K562 (cell line): ENCODE measurements around the gene ZNF48. TPM values are rescaled to one million over a fixed set of nuclear protein-coding genes. Genes with fewer than 3 reads are reported as not detected.

Experiments used
- ATAC-seq: fragments of 200-7000 bp; cut with Tn5 transposase; 3 replicates; pipeline ENCODE4 v1.9.1; 2020; ENCODE audit warnings: moderate library complexity
- BruUV-seq: library from RNA; stranded (reverse); fragments of 400-500 nt; replicated peaks from 2 replicates; lab custom pipeline; 2021; lab: Mats Ljungman, UMichigan
- CTCF ChIA-PET: fragments of 300-600 bp; formaldehyde crosslinking; extraction: SDS; loops from one replicate; lab custom pipeline; 2021; ENCODE audit warnings: low intra/inter-chr PET ratio; lab: Yijun Ruan, JAX
- POLR2A ChIA-PET: fragments of 300-600, 350-650 bp; sonication (Branson Sonifier 250); formaldehyde crosslinking; extraction: SDS; loops from one replicate; lab custom pipeline; 2021; ENCODE audit warnings: antibody characterized with exemption, inconsistent platforms; lab: Yijun Ruan, JAX
- DNase-seq, 4 experiments: peaks; one replicate each; pipeline versions ENCODE4 v3.0.0 to v3.0.0-alpha.2; 2011 to 2018; ENCODE audit warnings: low spot score in 3 of 4, mixed read lengths in 3 of 4; ENCODE audit errors: extremely low read depth in 1 of 4
- FAIRE-seq: peaks from 2 replicates; lab custom pipeline; 2011; peaks lifted over from hg19 to GRCh38; lab: Jason Lieb, UNC
- H2AFZ ChIP-seq: 2 replicates; pipeline ENCODE4 v1.6.0; 2011; ENCODE audit warnings: low read depth, low read length, control low read depth, inconsistent platforms
- H3K27ac ChIP-seq: fragments of 200-600 bp; 3 replicates; pipeline ENCODE4 v1.8.0; 2011; ENCODE audit warnings: low read depth, mild to moderate bottlenecking, control low read depth, inconsistent platforms, low read length, moderate library complexity, mixed read lengths; ENCODE audit errors: extremely low read depth
- H3K27me3 ChIP-seq, 2 experiments: fragments of 300-600 bp in 1 of 2; 2 replicates in 1 of 2; 3 replicates in 1 of 2; pipeline versions ENCODE4 v1.6.0 to v1.8.0; 2011; ENCODE audit warnings: inconsistent platforms in 2 of 2, low read length in 2 of 2, mild to moderate bottlenecking in 1 of 2, mixed read lengths in 1 of 2, moderate library complexity in 1 of 2; ENCODE audit not compliant: control insufficient read depth in 2 of 2, insufficient read depth in 2 of 2
- H3K36me3 ChIP-seq: fragments of 300-600 bp; 3 replicates; pipeline ENCODE4 v1.8.0; 2011; ENCODE audit warnings: mild to moderate bottlenecking, low read length, inconsistent platforms; ENCODE audit not compliant: control insufficient read depth, insufficient read depth
- H3K4me1 ChIP-seq, 2 experiments: fragments of 200-600 bp in 1 of 2; replicated peaks in 1 of 2; 2 replicates in 1 of 2; 3 replicates in 1 of 2; pipeline versions ENCODE4 v1.5.1 to v1.8.0; 2011; ENCODE audit warnings: inconsistent platforms in 2 of 2, low read length in 2 of 2, mild to moderate bottlenecking in 1 of 2, mixed read lengths in 1 of 2, moderate library complexity in 1 of 2; ENCODE audit not compliant: control insufficient read depth in 2 of 2, insufficient read depth in 2 of 2
- H3K4me2 ChIP-seq: 2 replicates; pipeline ENCODE4 v1.6.1; 2011; ENCODE audit warnings: low read length, control low read depth, inconsistent platforms, mixed read lengths; ENCODE audit not compliant: insufficient read depth
- H3K4me3 ChIP-seq: fragments of 200-600 bp; sonication (generic), shearing (Covaris generic); 2 replicates; pipeline ENCODE4 v1.5.1; 2016; ENCODE audit warnings: control low read depth, inconsistent platforms
- H3K79me2 ChIP-seq: fragments of 200-600 bp; 3 replicates; pipeline ENCODE4 v1.8.0; 2011; ENCODE audit warnings: low read length, inconsistent platforms; ENCODE audit not compliant: control insufficient read depth, insufficient read depth
- H3K9ac ChIP-seq, 2 experiments: 2 replicates each; pipeline versions ENCODE4 v1.6.0 to v1.6.1; 2011; ENCODE audit warnings: low read depth in 2 of 2, low read length in 2 of 2, control low read depth in 1 of 2, inconsistent platforms in 1 of 2, mild to moderate bottlenecking in 1 of 2, mixed read lengths in 1 of 2; ENCODE audit not compliant: insufficient read depth in 1 of 2
- H3K9me1 ChIP-seq: one replicate; pipeline ENCODE4 v1.6.0; 2011; ENCODE audit warnings: inconsistent platforms, mild to moderate bottlenecking, low read length, moderate library complexity; ENCODE audit not compliant: control insufficient read depth, insufficient read depth
- H3K9me3 ChIP-seq: replicated peaks from 2 replicates; pipeline ENCODE4 v1.5.1; 2011; ENCODE audit warnings: low read depth, low read length, inconsistent platforms; ENCODE audit not compliant: control insufficient read depth, insufficient read depth
- H4K20me1 ChIP-seq: replicated peaks from 2 replicates; pipeline ENCODE4 v1.6.1; 2011; ENCODE audit warnings: low read length, inconsistent platforms, mixed read lengths; ENCODE audit not compliant: control insufficient read depth, insufficient read depth
- CBX1 ChIP-seq: sonication (generic); IDR thresholded peaks from 2 replicates; pipeline ENCODE4 v1.6.1; 2016; ENCODE audit warnings: antibody characterized with exemption, low read depth, mild to moderate bottlenecking
- WGBS: fragments of 100-300 bp; shearing (Covaris generic); methylation state at CpG from one replicate; pipeline ENCODE4 v1.1.6; 2016; ENCODE audit warnings: low coverage, mixed read lengths; ENCODE audit not compliant: insufficient coverage; ENCODE audit errors: missing lambda C conversion rate; 5-methylcytosine and 5-hydroxymethylcytosine counted together
- in situ Hi-C: fragments of 300-500 bp; cut with MboI; formaldehyde crosslinking; loops from 4 replicates; pipeline ENCODE4 v1.15.0; 2018; ENCODE audit warnings: inconsistent platforms, mixed read lengths
- intact Hi-C: fragments of 100-400 bp; cut with micrococcal nuclease; formaldehyde crosslinking; loops from 2 replicates; pipeline ENCODE4 v1.14.2; 2022
- polyA plus RNA-seq, 8 experiments: library from polyadenylated mRNA; depleted of rRNA in 4 of 8; stranded (reverse) in 5 of 8; unstranded in 3 of 8; fragments of >200 nt; fragmentation: Nextera tagmentation in 2 of 8; fragmentation: Illumina TruSeq in 1 of 8; extraction: Ambion mirVana in 2 of 8; extraction: Trizol in 1 of 8; gene quantifications; 2 replicates each; pipeline versions ENCODE4 v1.2.1 to v1.2.3, GENCODE V29; 2011 to 2014; ENCODE audit warnings: inconsistent platforms in 1 of 8, missing spikeins in 1 of 8
- total RNA-seq, 7 experiments: library from RNA; depleted of rRNA in 6 of 7; stranded (reverse); fragments of >200 nt in 6 of 7; fragmentation: Illumina TruSeq in 2 of 7; extraction: Trizol in 2 of 7; gene quantifications; 2 replicates each; pipeline versions ENCODE4 v1.2.1 to v1.2.3, GENCODE V29; 2011 to 2021; ENCODE audit warnings: low replicate concordance in 1 of 7
- TF ChIP-seq, protein P1 (sequence below): sonication (generic); formaldehyde crosslinking; IDR thresholded peaks from 2 replicates; pipeline ENCODE4 v1.8.1; 2023; ENCODE audit warnings: mild to moderate bottlenecking, missing genetic modification reagents

Gene ZNF48
- total and polyA plus RNA-seq, 9 of the 15 experiments (the other 6 are each of a cell fraction or from before 2014, with no cell fraction given), result 0.38 to 11.6 (median 4.7) TPM

DNA sequence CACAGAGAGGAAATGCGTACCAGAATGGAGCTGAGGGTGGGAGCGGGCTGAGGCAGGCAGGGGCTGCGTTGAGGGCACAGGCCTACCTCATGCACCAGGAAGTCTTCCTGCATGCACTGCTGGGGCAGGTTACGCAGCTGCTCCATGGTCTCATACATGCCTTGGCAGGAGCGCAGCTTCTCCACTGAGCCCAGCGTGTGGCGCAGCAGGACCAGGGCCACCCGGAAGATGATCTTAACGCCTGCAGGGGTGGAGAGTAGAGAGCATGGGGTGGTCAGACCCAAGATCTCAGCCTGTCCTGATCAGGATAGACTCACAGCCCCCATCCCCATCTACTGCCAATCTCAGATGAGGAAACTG, 36.7 kb upstream of the ZNF48 start:
- TF ChIP-seq, protein P1, sequence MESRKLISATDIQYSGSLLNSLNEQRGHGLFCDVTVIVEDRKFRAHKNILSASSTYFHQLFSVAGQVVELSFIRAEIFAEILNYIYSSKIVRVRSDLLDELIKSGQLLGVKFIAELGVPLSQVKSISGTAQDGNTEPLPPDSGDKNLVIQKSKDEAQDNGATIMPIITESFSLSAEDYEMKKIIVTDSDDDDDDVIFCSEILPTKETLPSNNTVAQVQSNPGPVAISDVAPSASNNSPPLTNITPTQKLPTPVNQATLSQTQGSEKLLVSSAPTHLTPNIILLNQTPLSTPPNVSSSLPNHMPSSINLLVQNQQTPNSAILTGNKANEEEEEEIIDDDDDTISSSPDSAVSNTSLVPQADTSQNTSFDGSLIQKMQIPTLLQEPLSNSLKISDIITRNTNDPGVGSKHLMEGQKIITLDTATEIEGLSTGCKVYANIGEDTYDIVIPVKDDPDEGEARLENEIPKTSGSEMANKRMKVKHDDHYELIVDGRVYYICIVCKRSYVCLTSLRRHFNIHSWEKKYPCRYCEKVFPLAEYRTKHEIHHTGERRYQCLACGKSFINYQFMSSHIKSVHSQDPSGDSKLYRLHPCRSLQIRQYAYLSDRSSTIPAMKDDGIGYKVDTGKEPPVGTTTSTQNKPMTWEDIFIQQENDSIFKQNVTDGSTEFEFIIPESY (CRISPR knock-in tag), result peak; percentile 1; the same call in 1 of the 2 replicates
- TF ChIP-seq CBX1, result no peak
- TF ChIP-seq, all 486 proteins: peak for 1
- Histone ChIP-seq H3K27me3 (no peaks in the 10 kb centered on the region), H3K36me3 (peaks cover 63% of the 10 kb centered on the region; the same call in 2 of the 3 replicates), H3K4me3 (no peak overlapping the region), H2AFZ (no peak overlapping the region), H3K27ac (no peak overlapping the region), H4K20me1 (no peaks in the 10 kb centered on the region), H3K4me2 (no peak overlapping the region), H3K4me1 (peaks cover 13 to 50% of the 10 kb centered on the region in 2 experiments; a peak in 4 of 5 replicates), H3K9ac (peak overlapping the region in 1 of 2 experiments; percentile 37; a peak in 1 of 4 replicates), H3K79me2 (peaks cover 36% of the 10 kb centered on the region), H3K9me1 (no peaks in the 10 kb centered on the region), H3K9me3 (no peaks in the 10 kb centered on the region)
- no TSS peak for BruUV-seq
- ChIA-PET CTCF (interaction anchor here (0.6 kb wide), 1 partner anchor 343 kb away, joined by 4 read pairs; no protein-coding TSS in a partner anchor), POLR2A (interaction anchor here (8.2 kb wide), 1 partner anchor 10 kb away, joined by 77 read pairs; the partner anchor contains the start of gene TBC1D10B)
- in situ Hi-C loops, result loop anchor here (25.0 kb wide), 1 partner anchor 896 kb away; the partner anchor contains the start of genes BOLA2, SLX1B and SULT1A4
- 83% methylated on average over 8 of the region's 9 CpGs for WGBS
- DNase-seq, result no peak
- no peak for FAIRE-seq
- intact Hi-C loops, result loop anchor here (5.0 kb wide), 1 partner anchor 49 kb away; the partner anchor contains the start of gene ZNF771
- no peak for ATAC-seq
